ENCODE results near the gene LAT. TPM values are rescaled to one million over a fixed set of nuclear protein-coding genes. Genes with fewer than 3 reads are reported as not detected.
A peak's percentile ranks its signal among the peaks of the same experiment; 100 is the strongest.

LAT gene
- total and polyA plus RNA-seq, 2 of the 13 experiments (the other 11 are each of a cell fraction or from before 2014, with no cell fraction given), result 2.0 to 3.0 TPM

DNA sequence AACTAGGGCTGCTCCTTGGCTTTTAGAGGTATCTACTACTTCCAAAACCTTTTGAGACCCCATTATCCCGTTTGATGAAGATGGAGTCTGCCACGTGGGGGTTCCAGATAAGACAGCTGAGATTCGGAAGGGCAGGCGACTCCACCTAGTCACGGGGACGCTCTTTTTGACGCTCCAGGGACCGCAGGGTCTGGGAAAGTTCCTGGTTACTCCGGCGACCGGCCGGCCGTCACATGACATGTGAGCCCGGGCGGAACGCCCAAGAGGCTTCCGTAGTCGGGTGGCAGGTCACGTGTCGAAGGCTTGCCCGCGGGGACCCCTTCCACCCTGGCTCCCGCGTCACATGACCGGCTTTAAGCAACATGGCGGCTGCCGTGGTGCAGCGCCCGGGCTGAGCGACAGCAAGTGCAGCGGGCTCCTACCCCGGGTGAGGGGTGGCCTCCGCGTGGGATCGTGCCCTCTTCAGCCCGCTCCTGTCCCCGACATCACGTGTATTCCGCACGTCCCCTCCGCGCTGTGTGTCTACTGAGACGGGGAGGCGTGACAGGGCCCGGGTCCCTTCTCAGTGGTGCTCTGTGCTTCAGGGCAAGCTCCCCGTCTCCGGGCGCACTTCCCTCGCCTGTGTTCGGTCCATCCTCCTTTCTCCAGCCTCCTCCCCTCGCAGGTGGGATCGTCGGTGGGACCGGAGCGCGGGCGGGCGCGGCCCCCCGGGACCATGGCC, 10.3 kb upstream of the LAT start, which contains the start of gene SPNS1 (continued):
- TF ChIP-seq MBNL3 (CRISPR knock-in tag; conservative IDR thresholded peaks at IDR 0.05) (no peak), MED13 (CRISPR knock-in tag; IDR thresholded peaks at IDR 0.05) (peak; percentile 72; the same call in 1 of the 2 replicates), NCOR1 (IDR thresholded peaks at IDR 0.05; ENCODE audit: borderline replicate concordance, low read length) (peak; percentile 63; the same call in 1 of the 2 replicates), MYPOP (CRISPR knock-in tag; IDR thresholded peaks at IDR 0.05) (peak; percentile 82; the same call in 1 of the 2 replicates), KLF12 (CRISPR knock-in tag; IDR thresholded peaks at IDR 0.05; ENCODE audit: borderline replicate concordance) (peak; percentile 89; the same call in 1 of the 2 replicates), SNAPC4 (CRISPR knock-in tag; IDR thresholded peaks at IDR 0.05) (peak; percentile 95), MEIS2 (CRISPR knock-in tag; IDR thresholded peaks at IDR 0.05) (peak; percentile 88), MED8 (CRISPR knock-in tag; IDR thresholded peaks at IDR 0.05; ENCODE audit: insufficient replicate concordance) (peak; percentile 90), SUZ12 (IDR thresholded peaks at IDR 0.05; ENCODE audit: low read depth, low read length) (no peak), ZNF670 (CRISPR knock-in tag; IDR thresholded peaks at IDR 0.05; ENCODE audit: borderline replicate concordance) (peak; percentile 93), ZNF569 (CRISPR knock-in tag; IDR thresholded peaks at IDR 0.05; ENCODE audit: borderline replicate concordance) (no peak), EED (CRISPR knock-in tag; IDR thresholded peaks at IDR 0.05) (peak; percentile 80; the same call in 1 of the 2 replicates), RXRB (CRISPR knock-in tag; IDR thresholded peaks at IDR 0.05; ENCODE audit: borderline replicate concordance) (peak; percentile 70), KDM2A (CRISPR knock-in tag; IDR thresholded peaks at IDR 0.05; ENCODE audit: borderline replicate concordance, low read depth) (peak; percentile 99), ONECUT2 (CRISPR knock-in tag; IDR thresholded peaks at IDR 0.05) (peak; percentile 59; the same call in 1 of the 2 replicates), CENPX (CRISPR knock-in tag; IDR thresholded peaks at IDR 0.05) (no peak), SCMH1 (CRISPR knock-in tag; IDR thresholded peaks at IDR 0.05; ENCODE audit: borderline replicate concordance) (no peak)
- TF ChIP-seq, protein P1, sequence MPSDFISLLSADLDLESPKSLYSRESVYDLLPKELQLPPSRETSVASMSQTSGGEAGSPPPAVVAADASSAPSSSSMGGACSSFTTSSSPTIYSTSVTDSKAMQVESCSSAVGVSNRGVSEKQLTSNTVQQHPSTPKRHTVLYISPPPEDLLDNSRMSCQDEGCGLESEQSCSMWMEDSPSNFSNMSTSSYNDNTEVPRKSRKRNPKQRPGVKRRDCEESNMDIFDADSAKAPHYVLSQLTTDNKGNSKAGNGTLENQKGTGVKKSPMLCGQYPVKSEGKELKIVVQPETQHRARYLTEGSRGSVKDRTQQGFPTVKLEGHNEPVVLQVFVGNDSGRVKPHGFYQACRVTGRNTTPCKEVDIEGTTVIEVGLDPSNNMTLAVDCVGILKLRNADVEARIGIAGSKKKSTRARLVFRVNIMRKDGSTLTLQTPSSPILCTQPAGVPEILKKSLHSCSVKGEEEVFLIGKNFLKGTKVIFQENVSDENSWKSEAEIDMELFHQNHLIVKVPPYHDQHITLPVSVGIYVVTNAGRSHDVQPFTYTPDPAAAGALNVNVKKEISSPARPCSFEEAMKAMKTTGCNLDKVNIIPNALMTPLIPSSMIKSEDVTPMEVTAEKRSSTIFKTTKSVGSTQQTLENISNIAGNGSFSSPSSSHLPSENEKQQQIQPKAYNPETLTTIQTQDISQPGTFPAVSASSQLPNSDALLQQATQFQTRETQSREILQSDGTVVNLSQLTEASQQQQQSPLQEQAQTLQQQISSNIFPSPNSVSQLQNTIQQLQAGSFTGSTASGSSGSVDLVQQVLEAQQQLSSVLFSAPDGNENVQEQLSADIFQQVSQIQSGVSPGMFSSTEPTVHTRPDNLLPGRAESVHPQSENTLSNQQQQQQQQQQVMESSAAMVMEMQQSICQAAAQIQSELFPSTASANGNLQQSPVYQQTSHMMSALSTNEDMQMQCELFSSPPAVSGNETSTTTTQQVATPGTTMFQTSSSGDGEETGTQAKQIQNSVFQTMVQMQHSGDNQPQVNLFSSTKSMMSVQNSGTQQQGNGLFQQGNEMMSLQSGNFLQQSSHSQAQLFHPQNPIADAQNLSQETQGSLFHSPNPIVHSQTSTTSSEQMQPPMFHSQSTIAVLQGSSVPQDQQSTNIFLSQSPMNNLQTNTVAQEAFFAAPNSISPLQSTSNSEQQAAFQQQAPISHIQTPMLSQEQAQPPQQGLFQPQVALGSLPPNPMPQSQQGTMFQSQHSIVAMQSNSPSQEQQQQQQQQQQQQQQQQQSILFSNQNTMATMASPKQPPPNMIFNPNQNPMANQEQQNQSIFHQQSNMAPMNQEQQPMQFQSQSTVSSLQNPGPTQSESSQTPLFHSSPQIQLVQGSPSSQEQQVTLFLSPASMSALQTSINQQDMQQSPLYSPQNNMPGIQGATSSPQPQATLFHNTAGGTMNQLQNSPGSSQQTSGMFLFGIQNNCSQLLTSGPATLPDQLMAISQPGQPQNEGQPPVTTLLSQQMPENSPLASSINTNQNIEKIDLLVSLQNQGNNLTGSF (CRISPR knock-in tag; IDR thresholded peaks at IDR 0.05), result no peak; the same call in 1 of the 2 replicates

All from HepG2 (cell line).